Dermis blood vessel endothelial cell (primary cell): ENCODE data around the gene SKI. TPM values are rescaled to one million over a fixed set of nuclear protein-coding genes. Genes with fewer than 3 reads are reported as not detected.

Source experiments
- DNase-seq: peaks from one replicate; pipeline ENCODE4 v3.0.0; 2010
- total RNA-seq: library from RNA; depleted of rRNA; stranded (reverse); fragments of >200 nt; gene quantifications from 2 replicates; pipeline ENCODE4 v1.2.3, GENCODE V29; 2014

SKI gene
- total RNA-seq, 1 donor from 2014 or later: 26.7 TPM

- no peak for DNase-seq
Measured at GRCh38 chr1:2312160-2312514, 84.0 kb downstream of the SKI start.

GRCh38 chr1:2312515-2313301 lies 84.6 kb downstream of the SKI start:
- DNase-seq: no peak

DNA sequence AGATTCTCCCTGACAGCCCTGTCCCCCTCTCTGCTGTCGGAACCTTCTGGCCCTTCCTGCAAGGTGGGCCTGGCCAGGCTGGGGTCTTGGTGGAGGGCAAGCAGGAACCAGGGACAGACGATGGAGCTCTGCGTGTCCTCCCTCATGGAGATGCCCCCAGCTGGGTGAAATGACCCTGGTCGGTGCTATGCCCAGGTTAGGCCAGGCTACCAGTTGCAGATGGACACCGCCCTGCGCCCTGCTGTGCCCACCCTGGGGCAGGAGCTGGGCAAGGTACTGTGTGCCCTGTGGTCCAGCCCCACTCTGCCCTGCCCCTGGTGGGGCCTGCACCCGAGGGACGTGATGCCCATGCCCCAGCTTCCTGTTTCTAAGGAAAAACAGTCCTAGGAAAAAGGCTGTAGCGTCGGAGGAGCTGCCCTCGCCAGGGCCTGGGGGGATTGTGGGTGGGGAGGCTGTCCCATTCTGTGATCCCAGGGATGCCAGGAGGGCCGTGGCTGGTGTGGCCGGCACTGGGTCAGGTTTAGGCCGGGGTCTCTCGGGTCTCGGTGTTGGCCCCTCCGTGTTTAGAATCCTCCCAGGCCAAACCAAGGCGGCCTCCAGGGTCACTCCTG lies 85.6 kb downstream of the SKI start:
- DNase-seq: no peak

DNA sequence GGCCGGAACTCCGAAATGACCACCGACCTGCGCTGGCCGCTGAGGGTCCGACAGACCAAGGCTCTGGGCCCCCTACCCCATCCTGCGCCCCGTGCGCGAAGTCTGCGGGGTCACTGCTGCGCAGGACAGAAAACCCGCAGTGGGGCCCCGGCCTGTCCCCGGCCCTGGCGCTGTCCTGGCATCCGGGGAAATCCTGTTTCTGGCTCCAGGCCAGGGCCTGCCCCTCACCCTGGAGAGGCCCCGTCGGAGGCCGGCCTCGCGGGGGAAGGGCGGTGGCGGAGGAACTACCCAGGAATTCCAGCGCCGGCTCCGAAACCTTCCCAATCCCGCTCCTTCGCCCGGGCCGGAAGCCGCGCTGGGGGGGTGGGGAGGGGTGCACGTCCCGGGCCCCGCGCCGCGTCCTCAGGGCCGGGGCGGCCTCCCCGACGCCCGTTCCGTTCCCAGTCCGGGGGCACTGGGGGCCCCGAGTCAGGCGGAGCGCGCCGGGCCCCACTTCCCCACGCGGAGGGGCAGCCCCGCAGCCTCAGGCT lies 86.2 kb downstream of the SKI start:
- peak; percentile 49 for DNase-seq

DNA sequence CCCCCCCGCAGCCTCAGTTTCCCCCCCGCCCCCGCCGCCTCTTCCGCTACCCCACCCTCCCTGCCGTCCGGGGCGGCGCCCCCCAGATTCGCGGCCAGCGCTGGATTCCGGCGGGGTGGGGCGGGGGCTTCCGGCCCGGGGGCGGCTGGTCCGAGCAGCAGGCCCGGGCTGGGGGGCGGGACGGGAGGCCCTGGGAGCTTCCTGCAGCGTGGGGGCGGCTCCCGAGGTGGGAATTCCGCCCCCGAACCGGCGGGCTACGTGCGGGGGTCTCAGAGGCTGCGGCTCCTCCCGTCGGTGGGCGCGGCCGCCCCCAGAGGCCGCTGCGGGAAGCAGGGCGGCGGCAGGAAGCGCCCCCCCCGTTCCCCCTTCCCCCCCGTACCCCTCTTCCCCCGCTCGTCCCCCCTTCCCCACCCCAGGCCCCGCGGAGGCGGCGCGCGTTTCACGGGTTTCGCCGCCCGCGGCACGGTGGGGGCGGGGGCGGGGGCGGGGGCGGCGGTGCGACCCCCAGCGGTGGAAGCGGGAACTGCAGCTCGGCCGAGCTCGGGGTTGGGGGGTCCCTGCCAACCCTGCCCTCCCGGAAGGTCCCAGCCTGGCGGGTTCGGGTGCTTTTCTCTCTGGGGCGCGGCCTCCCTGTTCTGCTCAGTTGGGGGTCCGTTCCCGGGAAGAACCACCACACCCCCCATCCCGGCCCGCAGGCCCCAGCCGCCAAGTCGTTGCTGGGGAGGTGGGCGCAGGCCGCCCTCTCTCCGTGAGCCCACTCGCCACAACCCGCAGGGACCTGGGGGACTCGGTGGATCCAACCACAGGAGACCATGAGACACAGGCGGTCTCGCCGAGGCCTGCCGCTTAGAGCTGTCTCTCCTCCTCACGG lies 86.9 kb downstream of the SKI start:
- DNase-seq: peak; percentile 70

DNA sequence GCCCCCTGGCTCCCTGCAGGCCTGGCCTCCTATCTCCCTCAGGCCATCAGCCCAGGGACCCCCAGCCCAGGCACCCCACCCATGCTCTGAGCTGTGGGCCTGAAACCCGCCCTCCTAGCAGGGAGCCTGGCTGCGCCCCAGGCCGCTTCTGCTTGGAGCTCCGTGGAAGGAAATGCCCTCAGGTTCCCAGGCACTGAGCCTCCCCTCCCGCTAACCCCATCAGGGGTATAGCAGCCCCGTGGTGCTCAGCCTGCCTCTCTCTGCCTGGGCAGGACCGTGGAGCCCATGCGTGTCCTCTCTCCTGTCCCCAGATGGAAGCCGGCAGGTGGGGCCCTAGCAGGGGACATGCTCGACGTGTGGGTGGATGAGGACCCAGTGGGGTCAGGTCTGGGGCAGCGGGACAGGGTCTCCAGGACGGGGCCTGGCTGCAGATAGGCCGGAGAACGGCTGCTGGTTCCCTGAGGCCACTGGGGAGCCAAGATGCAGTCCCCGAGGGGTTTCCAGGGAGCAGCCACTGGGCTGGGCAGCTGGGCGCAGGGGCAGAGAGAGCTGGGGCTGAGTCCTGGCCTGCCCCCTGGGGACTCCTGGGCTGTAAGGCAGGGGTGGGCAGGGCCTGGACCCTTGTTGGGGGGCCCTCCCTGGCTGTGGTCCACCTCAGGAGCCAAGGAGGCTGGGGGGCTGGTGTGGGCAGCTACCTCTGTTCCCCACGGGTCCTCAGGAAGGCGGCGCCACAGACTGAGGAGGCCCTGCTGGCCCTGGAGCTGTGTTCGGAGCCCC lies 87.7 kb downstream of the SKI start:
- no peak for DNase-seq

- no peak for DNase-seq
Measured at GRCh38 chr1:2316451-2316961, 88.4 kb downstream of the SKI start.

DNA sequence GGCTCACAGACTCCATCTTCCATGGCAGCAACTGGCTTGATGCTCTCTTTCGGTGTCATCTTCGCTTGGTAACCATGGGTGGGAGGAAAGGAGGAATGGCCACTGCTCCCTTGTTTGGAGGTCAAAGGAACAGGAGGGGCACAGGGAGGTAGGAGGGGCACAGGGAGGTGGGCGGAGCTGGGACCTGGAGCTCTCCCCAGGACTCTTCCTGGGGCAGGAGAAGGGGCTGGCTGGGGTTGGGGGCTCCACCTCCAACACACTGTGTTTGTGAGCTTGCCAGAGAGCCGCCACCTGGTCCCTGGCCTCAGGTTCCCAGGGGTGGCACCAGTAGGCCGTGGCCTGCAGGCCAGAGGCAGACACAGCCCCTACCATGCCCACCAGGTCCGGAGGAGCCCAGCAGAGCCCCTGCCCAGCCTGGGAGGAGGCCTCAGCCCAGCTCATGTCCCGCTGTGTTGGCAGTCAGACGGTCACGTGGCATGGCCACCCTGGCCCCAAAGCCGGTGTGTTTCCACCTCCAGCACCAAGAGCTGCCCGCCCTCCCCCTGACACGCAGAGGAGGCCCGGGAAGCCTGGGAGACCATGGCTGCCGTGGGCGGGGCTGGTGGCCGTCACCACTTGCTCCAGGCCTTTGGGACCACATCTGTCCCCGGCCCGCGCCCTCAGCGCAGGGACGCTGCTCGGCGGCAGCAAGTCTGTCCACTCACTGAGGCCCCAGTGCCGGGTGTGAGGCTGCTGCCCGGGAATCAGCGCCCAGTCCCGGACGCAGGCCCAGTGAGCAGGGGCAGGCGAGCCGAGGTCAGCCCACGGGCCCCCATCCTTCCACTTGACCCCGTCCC lies 89.3 kb downstream of the SKI start:
- no peak for DNase-seq

- DNase-seq: no peak
Measured at GRCh38 chr1:2318314-2319278, 90.5 kb downstream of the SKI start.

- DNase-seq: no peak
Measured at GRCh38 chr1:2319291-2319690, 91.2 kb downstream of the SKI start.

DNA sequence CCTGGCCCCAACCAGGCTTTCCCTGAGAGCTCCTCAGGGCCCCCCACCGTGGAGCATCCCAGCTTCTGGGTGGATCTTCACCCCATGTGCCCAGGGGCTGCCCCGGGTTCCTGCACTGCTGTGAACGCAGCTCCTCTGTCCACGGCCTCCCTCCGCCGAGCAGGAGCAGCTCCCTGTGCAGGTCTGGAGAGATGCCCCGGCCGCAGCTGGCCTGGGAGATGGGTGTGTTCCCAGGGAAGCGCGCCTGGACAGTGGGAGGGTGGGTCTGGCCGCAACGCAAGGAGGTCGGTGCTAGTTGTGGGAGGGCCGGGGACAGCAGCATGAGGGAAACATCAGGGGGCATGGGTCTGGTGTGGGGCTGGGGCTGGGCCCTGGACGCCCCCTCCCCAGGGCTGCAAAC lies 91.9 kb downstream of the SKI start:
- no peak for DNase-seq

DNA sequence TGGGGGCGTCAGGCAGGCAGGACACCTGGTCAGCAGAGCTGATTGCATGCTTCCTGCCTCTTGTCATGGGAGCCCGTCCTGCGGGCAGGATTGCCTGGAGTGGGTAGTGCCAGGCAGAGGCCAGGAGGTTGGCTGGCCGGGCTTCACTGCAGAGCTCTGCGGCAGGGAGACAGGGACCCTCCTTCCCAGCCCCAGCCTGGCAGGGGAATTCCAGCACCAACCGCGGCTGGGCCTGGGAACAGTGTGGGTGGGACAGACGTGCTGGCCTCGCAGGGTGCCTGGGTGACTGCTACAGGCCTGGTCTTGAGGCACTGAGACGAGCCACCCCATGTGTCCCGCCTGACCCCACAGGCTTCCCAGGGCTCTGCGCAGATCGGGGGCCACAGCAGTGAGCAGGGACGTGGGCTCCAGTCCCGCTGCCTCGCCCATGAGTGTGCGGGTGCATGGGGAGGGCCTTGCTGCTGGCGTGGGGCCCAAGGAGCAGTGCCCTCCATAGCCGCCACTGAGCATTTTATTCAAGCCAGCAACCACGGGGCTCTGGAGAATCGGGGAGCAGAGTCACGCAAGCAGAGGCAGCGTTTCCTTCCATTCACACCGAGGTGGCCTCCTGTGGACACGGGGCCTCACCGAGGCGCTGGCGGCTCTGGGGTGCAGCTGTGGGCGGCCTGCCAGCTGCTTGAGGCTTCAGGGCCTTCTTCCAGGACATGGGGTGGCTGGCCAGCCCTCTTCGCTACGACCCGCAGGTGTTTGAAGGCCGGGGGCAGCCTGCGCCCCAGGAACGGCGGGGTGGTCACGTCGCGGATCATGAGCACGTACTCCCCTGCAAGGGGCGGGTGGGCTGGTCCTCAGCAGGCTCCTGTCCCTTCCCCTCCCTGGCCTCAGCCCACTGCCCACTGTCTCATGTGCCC lies 92.9 kb downstream of the SKI start:
- DNase-seq: no peak

- peak; percentile 88 for DNase-seq
Measured at GRCh38 chr1:2322065-2322571, 94.0 kb downstream of the SKI start.

- no peak for DNase-seq
Measured at GRCh38 chr1:2322581-2323211, 94.6 kb downstream of the SKI start.

DNA sequence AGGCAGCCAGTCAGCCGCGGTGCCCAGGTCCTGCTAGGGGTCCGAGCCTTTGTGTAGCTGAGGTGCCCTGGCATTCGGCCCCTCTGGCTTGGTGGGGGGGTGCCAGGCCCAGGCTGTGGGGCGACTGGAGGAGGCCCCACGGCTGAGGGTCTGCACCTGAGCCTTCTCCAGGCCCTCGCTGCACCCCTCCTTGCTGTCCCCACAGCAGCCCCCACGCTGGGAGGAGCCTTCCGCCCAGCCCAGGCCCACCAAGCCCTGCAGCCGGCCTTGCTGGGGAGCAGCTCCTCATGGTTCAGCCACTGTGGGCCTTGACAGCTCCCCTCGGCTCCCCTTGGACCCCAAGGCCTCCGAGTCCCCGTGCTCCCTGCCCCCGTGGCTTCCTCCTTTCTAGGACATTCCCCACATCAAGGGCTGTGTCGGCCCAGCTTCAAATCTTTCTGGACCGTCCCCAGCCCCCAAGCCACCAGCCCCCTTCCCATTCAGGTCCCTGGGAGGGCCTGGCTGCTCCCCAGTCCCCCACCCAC lies 95.4 kb downstream of the SKI start:
- DNase-seq: no peak

DNA sequence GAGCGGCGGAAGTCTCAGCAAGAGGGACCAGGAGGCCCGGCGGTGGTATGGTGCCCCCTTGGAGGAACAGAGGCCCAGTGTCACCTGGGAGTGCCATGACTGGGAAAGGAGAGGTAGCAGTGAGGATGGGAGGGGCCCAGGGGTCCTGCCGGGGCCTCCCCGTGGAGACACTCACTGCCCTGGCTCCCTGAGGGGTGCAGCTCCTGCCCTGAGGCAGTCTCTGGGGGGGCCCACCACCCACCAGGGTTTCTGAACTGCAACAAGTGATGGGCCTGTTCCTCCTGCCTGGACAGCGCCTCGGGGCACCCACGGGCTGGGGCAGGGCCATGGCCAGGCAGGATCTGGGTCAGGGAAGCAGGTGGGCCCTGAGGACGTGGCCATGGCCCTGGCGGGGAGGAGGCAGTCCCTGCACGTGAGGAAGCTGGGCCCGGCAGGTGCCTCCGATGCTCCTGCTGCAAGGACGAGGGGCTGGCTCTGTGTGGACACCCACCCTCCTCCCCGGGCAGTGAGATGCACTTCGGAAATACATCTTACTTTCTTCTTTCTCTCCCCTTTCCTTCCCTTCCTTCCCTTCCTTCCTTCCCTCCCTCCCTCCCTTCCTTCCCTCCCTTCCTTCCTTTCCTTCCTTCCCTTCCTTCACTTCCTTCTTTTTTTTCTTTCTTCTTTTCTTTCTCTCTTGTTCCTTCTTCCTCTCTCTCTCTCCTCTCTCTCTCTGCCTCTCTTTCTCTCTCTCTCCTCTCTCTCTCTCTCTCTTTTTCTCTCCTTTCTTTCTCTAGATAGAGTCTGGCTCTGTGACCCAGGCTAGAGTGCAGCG lies 96.6 kb downstream of the SKI start:
- DNase-seq: no peak

GRCh38 chr1:2326524-2326923 lies 98.4 kb downstream of the SKI start:
- no peak for DNase-seq
